Vagina (tissue), 1 donor: Measurements from ENCODE around the gene ZNF559. TPM values are rescaled to one million over a fixed set of nuclear protein-coding genes. Genes with fewer than 3 reads are reported as not detected.

ENCODE experiments used
- total RNA-seq: library from RNA; depleted of rRNA; stranded (reverse); fragments of >200 nt; gene quantifications from one replicate; pipeline ENCODE4 v1.2.3, GENCODE V29; 2016

ZNF559 gene
- total RNA-seq, 1 donor from 2014 or later: 23.1 TPM

Other genes with a start within 250 kb of the ZNF559 start
- not detected for gene OR1M1, start 237.1 kb upstream of the ZNF559 start, total RNA-seq
- gene OR7G2, start 216.7 kb upstream of the ZNF559 start, total RNA-seq: not detected
- not detected for gene OR7G1, start 208.4 kb upstream of the ZNF559 start, total RNA-seq
- not detected for gene OR7G3, start 197.2 kb upstream of the ZNF559 start, total RNA-seq
- 17.2 TPM for gene ZNF317, start 183.8 kb upstream of the ZNF559 start, total RNA-seq
- not detected for gene OR7D2, start 145.2 kb upstream of the ZNF559 start, total RNA-seq
- gene OR7D4, start 104.6 kb upstream of the ZNF559 start, total RNA-seq: not detected
- not detected for gene OR7E24, start 73.2 kb upstream of the ZNF559 start, total RNA-seq
- 11.0 TPM for gene ZNF699, start 14.3 kb upstream of the ZNF559 start, total RNA-seq
- 0.98 TPM for gene ZNF177, start 38.8 kb downstream of the ZNF559 start, total RNA-seq
- 22.8 TPM for gene ZNF266, start 111.4 kb downstream of the ZNF559 start, total RNA-seq
- 0.49 TPM for gene ZNF560, start 174.4 kb downstream of the ZNF559 start, total RNA-seq
- 11.3 TPM for gene ZNF426, start 214.5 kb downstream of the ZNF559 start, total RNA-seq